GM19043 (cell line): Measurements from ENCODE around the gene CAPN13.
"Not testable (repeated sequence)": the region's sequence is repeated elsewhere in the genome, so short reads cannot be mapped to it uniquely, and the experiment has no call there.

Experiments
- ATAC-seq: cut with Tn5 transposase; IDR thresholded peaks from one replicate; pipeline ENCODE4 v1.9.1; 2021; ENCODE audit warnings: low read depth; ENCODE audit not compliant: unreplicated experiment

The CAPN13 gene

GRCh38 chr2:30706534-30707303 lies 100.5 kb downstream of the CAPN13 start:
- no peak for ATAC-seq

DNA sequence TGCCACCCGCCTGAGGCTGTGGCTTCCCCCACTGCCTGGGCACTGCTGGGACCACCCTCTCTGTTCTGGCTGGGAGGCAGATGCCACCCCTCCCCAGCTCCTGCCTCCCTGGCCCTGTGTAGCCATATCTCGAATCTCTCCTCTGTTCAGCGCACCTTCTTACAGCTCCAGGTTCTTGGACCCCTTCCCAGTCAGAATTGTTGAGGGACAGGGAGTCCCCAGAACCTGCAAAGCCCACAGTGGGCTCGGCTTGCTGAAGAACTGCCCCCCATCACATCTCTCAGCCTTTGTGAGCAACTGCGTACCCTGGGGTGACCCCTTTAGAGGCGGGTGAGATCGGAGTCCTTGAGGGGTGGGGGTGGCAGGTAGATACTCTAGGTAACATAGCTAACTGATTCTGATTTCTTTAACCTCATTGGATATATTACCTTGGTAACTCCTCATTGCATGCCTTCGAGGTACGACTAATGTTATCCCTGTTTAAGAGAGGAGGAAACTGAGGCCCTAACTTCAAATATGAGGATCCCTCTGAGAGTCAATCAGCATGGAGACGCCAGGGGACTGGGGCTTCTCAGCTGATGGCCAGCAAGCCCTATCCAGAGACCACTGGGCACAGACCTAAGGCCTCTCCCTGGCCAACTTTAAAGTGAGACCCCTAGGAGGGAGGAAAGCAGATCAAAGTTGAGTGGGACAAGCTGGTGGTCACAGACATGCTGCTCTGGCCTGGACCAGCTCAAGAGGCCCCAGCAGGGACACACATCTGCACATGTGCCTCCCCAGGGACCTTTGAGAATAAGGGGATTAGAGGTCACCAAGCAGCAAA lies 101.3 kb downstream of the CAPN13 start:
- no peak for ATAC-seq

DNA sequence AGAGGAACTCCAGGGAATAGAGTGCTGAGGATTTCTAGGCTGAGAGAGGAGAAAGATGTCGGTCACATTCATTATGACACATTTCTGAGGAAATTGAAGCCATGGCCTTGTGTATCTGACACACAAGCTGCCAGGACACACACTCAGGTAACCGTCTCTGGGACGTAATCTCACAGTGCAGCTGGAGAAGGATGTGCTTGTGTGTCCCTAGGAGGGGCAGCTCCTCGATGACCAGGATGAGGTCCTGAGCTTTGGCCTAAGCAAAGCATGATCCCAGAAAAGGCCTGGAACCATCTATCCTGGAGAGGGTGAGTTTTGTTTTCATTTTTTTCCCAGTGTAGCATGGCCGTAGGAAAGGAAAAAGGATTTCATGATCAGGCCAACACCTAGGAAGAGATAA lies 102.2 kb downstream of the CAPN13 start:
- no peak for ATAC-seq

GRCh38 chr2:30704309-30705020 lies 102.8 kb downstream of the CAPN13 start:
- ATAC-seq = no peak

DNA sequence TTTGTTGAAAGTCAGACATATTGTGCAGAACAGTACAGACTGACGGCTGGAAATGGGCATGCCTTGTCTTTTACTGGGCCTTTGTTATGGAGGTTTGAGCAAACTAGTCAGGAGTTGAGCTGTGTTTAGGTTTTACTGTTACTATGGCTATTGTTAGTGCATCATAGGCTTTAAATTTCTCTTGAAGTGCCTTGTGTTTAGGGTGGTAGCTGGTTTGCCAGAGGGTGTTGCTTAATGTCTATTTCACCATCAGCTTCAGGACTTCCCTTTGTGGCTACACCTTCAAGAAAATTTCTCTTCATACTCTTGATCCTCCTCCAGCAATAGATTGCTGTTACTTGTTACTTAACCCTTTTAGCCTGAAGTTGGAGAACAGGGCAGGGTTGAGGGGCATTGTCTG lies 104.6 kb downstream of the CAPN13 start:
- no peak for ATAC-seq

DNA sequence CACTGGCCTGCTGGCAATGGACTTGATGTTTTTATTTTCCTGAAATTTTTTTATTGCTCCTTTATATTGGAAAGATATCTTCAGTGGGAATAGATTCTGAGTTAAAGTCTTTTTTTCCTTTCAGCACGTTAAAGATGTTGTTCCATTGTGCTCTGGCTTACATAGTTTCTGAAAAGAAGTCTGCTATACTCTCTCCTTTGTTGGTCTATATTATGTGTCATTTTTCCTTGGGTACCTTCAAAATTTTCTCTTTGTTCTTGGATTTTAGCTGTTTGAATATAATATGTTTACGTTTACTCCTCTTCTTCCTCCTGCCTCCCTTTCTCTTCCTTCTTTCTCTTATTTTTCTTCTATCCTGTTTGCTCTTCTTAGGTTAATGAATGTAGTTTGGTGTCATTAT lies 105.5 kb downstream of the CAPN13 start:
- ATAC-seq = no peak

GRCh38 chr2:30697242-30698103 lies 109.8 kb downstream of the CAPN13 start:
- not testable (repeated sequence) for ATAC-seq

- ATAC-seq = no peak
These were observed 111.5 kb downstream of the CAPN13 start for GRCh38 chr2:30695749-30696148.

- no peak for ATAC-seq
These were observed 112.8 kb downstream of the CAPN13 start for GRCh38 chr2:30694286-30695055.

DNA sequence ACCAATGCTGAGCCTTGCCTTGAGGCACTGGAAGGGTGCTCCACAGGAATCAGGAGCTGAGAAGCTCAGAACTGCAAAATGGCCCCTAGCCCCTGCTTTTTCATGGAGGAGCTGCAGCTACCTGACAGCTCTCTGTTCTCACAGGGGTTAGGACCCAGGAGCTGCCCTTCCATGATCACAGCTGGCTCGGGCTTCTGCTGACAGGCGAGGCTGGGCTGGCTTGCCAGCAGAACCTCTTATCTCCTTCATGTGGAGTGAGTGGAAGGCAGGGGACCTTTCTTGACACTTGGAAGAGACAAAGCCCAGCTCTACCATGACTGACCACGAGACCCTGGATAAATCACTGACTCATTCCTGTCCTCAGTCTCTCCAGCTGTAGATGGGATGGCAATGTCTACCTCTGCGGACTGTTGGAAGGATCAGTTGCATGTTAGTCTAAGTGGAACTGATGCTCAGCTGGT lies 113.4 kb downstream of the CAPN13 start:
- ATAC-seq = no peak

DNA sequence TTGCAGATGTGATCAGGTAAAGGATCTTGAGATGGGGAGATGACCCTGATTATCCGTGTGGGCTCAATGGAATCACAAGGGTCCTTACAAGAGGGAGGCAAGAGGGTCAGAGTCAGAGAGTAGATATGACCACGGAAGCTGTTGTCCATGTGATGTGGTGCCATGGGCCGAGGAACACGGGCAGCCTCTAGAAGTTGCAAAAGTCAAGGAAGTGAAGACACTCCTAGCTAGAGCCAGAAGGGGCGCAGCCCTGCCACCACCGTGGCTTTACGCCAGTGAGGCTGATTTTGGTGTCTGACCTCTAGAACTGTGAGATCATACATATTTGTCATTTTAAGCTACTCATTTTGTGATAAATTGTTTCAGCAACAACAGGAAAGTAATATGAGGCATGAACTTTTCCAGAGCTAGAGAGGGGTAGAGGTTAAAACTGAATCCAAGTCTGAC lies 114.4 kb downstream of the CAPN13 start:
- no peak for ATAC-seq

- no peak for ATAC-seq
These were observed 115.1 kb downstream of the CAPN13 start for GRCh38 chr2:30691948-30692828.

GRCh38 chr2:30691091-30691947 lies 115.9 kb downstream of the CAPN13 start:
- no peak for ATAC-seq

- ATAC-seq = no peak
These were observed 117.1 kb downstream of the CAPN13 start for GRCh38 chr2:30690126-30690561.

- no peak for ATAC-seq
These were observed 117.6 kb downstream of the CAPN13 start for GRCh38 chr2:30689496-30690125.

DNA sequence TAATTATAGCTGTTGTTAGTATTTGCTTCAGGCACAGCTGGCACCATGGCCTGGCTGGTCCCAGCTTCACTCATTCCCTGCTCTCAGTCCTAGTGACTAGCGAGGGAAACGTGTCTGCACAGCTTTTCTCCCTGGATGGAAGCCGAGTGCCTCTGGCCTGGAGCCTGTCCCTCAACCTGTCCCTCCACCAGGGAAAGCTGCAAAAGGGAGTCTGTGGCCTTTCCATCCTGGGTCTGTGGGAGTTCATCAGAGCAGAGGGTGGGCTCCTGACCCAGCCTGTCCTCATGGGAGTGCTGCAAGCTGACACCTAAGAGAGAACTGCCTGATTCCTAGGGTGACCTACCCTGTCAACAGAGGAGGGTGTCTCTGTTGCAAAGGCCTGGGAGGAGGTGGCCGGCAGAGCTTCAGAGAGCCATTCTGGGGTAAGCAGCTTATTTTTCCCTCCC lies 118.3 kb downstream of the CAPN13 start:
- ATAC-seq = no peak

- ATAC-seq = no peak
These were observed 120.6 kb downstream of the CAPN13 start for GRCh38 chr2:30686669-30687068.
